Measurements from ENCODE around the gene MYG1. TPM values are rescaled to one million over a fixed set of nuclear protein-coding genes. Genes with fewer than 3 reads are reported as not detected.
"Not testable (repeated sequence)": the region's sequence is repeated elsewhere in the genome, so short reads cannot be mapped to it uniquely, and the experiment has no call there.

MYG1 gene
- total RNA-seq, 2 experiments from 2014 or later = 59.6 to 68.4 TPM

- Mint-ChIP-seq H3K36me3 (ENCODE audit: low read depth) (peaks cover 20% of the 10 kb centered on the region), H3K27me3 (ENCODE audit: low read depth) (no peaks in the 10 kb centered on the region), H3K27ac (peak overlapping the region; percentile 97), H3K9me3 (no peaks in the 10 kb centered on the region), H3K4me1 (ENCODE audit: low read depth) (peaks cover 34% of the 10 kb centered on the region), H3K4me3 (peak overlapping the region; percentile 91)
- no peak for DNase-seq
- CTCF ChIA-PET = interaction anchor here (0.5 to 12.9 kb wide), 46 partner anchors 9 to 266 kb away, joined by 3 to 196 read pairs (median 5); partner anchors contain the start of genes ESPL1, MYG1, PFDN5 and SP1
- intact Hi-C loops (cut with micrococcal nuclease) = loop anchor here (1.0 to 10.0 kb wide), 4 partner anchors 21 to 1664 kb away; partner anchors contain the start of genes ESPL1, MYG1 and TESPA1
Observed at GRCh38 chr12:53320352-53321195, 21.1 kb downstream of the MYG1 start.

GRCh38 chr12:53324113-53324778, 24.8 kb downstream of the MYG1 start:
- peaks cover 35% of the 10 kb centered on the region for H3K4me1 Mint-ChIP-seq (ENCODE audit: low read depth)
- H3K4me3 Mint-ChIP-seq = peak overlapping the region; percentile 93
- CTCF ChIA-PET = interaction anchor here (0.5 to 12.9 kb wide), 20 partner anchors 9 to 184 kb away, joined by 3 to 196 read pairs (median 4); partner anchors contain the start of genes MYG1, PRR13, SP1 and TARBP2
- peaks cover 4% of the 10 kb centered on the region for H3K36me3 Mint-ChIP-seq (ENCODE audit: low read depth)
- H3K27me3 Mint-ChIP-seq (ENCODE audit: low read depth) = no peaks in the 10 kb centered on the region
- DNase-seq = peak; percentile 72
- no peaks in the 10 kb centered on the region for H3K9me3 Mint-ChIP-seq
- peak overlapping the region; percentile 97 for H3K27ac Mint-ChIP-seq
- intact Hi-C loops (cut with micrococcal nuclease) = loop anchor here (1.0 to 10.0 kb wide), 12 partner anchors 21 to 1661 kb away; partner anchors contain the start of genes ATP5MC2, MYG1, PCBP2 and PFDN5

- peak overlapping the region; percentile 97 for H3K27ac Mint-ChIP-seq
- peak; percentile 93 for DNase-seq
- no peaks in the 10 kb centered on the region for H3K9me3 Mint-ChIP-seq
- intact Hi-C loops (cut with micrococcal nuclease) = loop anchor here (1.0 to 10.0 kb wide), 12 partner anchors 20 to 1660 kb away; partner anchors contain the start of genes ATP5MC2, MYG1, PCBP2 and PFDN5
- peaks cover 1% of the 10 kb centered on the region for H3K36me3 Mint-ChIP-seq (ENCODE audit: low read depth)
- H3K27me3 Mint-ChIP-seq (ENCODE audit: low read depth) = no peaks in the 10 kb centered on the region
- H3K4me1 Mint-ChIP-seq (ENCODE audit: low read depth) = peaks cover 33% of the 10 kb centered on the region
- peak overlapping the region; percentile 93 for H3K4me3 Mint-ChIP-seq
- CTCF ChIA-PET = interaction anchor here (0.6 to 12.9 kb wide), 12 partner anchors 21 to 183 kb away, joined by 3 to 196 read pairs (median 6); partner anchors contain the start of genes MYG1 and SP1
Observed at GRCh38 chr12:53324779-53325510, 25.4 kb downstream of the MYG1 start.

GRCh38 chr12:53325511-53326061, 26.1 kb downstream of the MYG1 start:
- H3K36me3 Mint-ChIP-seq (ENCODE audit: low read depth) = no peaks in the 10 kb centered on the region
- H3K27ac Mint-ChIP-seq = peak overlapping the region; percentile 55
- H3K4me1 Mint-ChIP-seq (ENCODE audit: low read depth) = peaks cover 26% of the 10 kb centered on the region
- peak overlapping the region; percentile 93 for H3K4me3 Mint-ChIP-seq
- CTCF ChIA-PET = interaction anchor here (0.7 to 12.9 kb wide), 6 partner anchors 20 to 113 kb away, joined by 3 to 196 read pairs (median 10); partner anchors contain the start of gene SP1
- peak; percentile 45 for DNase-seq
- no peaks in the 10 kb centered on the region for H3K9me3 Mint-ChIP-seq
- no peaks in the 10 kb centered on the region for H3K27me3 Mint-ChIP-seq (ENCODE audit: low read depth)
- intact Hi-C loops (cut with micrococcal nuclease) = loop anchor here (10.0 kb wide), 1 partner anchor 1659 kb away; the partner anchor contains the start of gene TESPA1

GRCh38 chr12:53326460-53327185, 27.1 kb downstream of the MYG1 start:
- intact Hi-C loops (cut with micrococcal nuclease) = loop anchor here (10.0 kb wide), 1 partner anchor 1658 kb away; the partner anchor contains the start of gene TESPA1
- CTCF ChIA-PET = interaction anchor here (0.6 to 12.9 kb wide), 15 partner anchors 10 to 186 kb away, joined by 3 to 196 read pairs (median 3); partner anchors contain the start of gene SP1
- H3K4me3 Mint-ChIP-seq = peak overlapping the region; percentile 70
- peaks cover 17% of the 10 kb centered on the region for H3K4me1 Mint-ChIP-seq (ENCODE audit: low read depth)
- no peaks in the 10 kb centered on the region for H3K9me3 Mint-ChIP-seq
- no peaks in the 10 kb centered on the region for H3K27me3 Mint-ChIP-seq (ENCODE audit: low read depth)
- H3K27ac Mint-ChIP-seq = no peak overlapping the region
- no peaks in the 10 kb centered on the region for H3K36me3 Mint-ChIP-seq (ENCODE audit: low read depth)
- no peak for DNase-seq

- Mint-ChIP-seq H3K27me3 (ENCODE audit: low read depth) (peaks cover 2% of the 10 kb centered on the region), H3K27ac (no peak overlapping the region), H3K9me3 (no peaks in the 10 kb centered on the region), H3K4me3 (no peak overlapping the region), H3K4me1 (ENCODE audit: low read depth) (peaks cover 15% of the 10 kb centered on the region), H3K36me3 (ENCODE audit: low read depth) (no peaks in the 10 kb centered on the region)
- CTCF ChIA-PET = interaction anchor here (0.8 to 12.9 kb wide), 11 partner anchors 10 to 185 kb away, joined by 3 to 196 read pairs (median 3); partner anchors contain the start of gene SP1
- peak; percentile 15 for DNase-seq
- intact Hi-C loops (cut with micrococcal nuclease) = loop anchor here (10.0 kb wide), 1 partner anchor 1657 kb away; the partner anchor contains the start of gene TESPA1
Observed at GRCh38 chr12:53327435-53328042, 28.0 kb downstream of the MYG1 start.

- CTCF ChIA-PET = interaction anchor here (1.1 to 12.9 kb wide), 5 partner anchors 9 to 181 kb away, joined by 3 to 196 read pairs (median 4); no protein-coding TSS in a partner anchor
- Mint-ChIP-seq H3K27ac (no peak overlapping the region), H3K4me1 (ENCODE audit: low read depth) (peaks cover 12% of the 10 kb centered on the region), H3K36me3 (ENCODE audit: low read depth) (no peaks in the 10 kb centered on the region), H3K4me3 (no peak overlapping the region), H3K27me3 (ENCODE audit: low read depth) (peaks cover 2% of the 10 kb centered on the region), H3K9me3 (no peaks in the 10 kb centered on the region)
- no peak for DNase-seq
- intact Hi-C loops (cut with micrococcal nuclease) = loop anchor here (10.0 kb wide), 1 partner anchor 1657 kb away; the partner anchor contains the start of gene TESPA1
Observed at GRCh38 chr12:53328043-53328435, 28.5 kb downstream of the MYG1 start.

GRCh38 chr12:53330671-53331070, 31.2 kb downstream of the MYG1 start:
- Mint-ChIP-seq H3K36me3 (ENCODE audit: low read depth) (no peaks in the 10 kb centered on the region), H3K27me3 (ENCODE audit: low read depth) (peaks cover 17% of the 10 kb centered on the region), H3K9me3 (no peaks in the 10 kb centered on the region), H3K4me1 (ENCODE audit: low read depth) (peaks cover 5% of the 10 kb centered on the region), H3K4me3 (no peak overlapping the region), H3K27ac (no peak overlapping the region)
- intact Hi-C loops (cut with micrococcal nuclease) = no loop called here
- CTCF ChIA-PET = interaction anchor here (0.6 to 12.9 kb wide), 5 partner anchors 9 to 146 kb away, joined by 3 to 196 read pairs (median 4); partner anchors contain the start of gene AAAS
- DNase-seq = no peak

GRCh38 chr12:53332339-53332738, 32.8 kb downstream of the MYG1 start:
- H3K4me1 Mint-ChIP-seq (ENCODE audit: low read depth); H3K27ac Mint-ChIP-seq; H3K36me3 Mint-ChIP-seq (ENCODE audit: low read depth); DNase-seq; H3K4me3 Mint-ChIP-seq; H3K9me3 Mint-ChIP-seq; intact Hi-C loops (cut with micrococcal nuclease): not testable (repeated sequence)
- peaks cover 25% of the 10 kb centered on the region for H3K27me3 Mint-ChIP-seq (ENCODE audit: low read depth)
- CTCF ChIA-PET = interaction anchor here (0.6 to 12.9 kb wide), 3 partner anchors 11 to 44 kb away, joined by 5 to 196 read pairs (median 5); partner anchors contain the start of gene AAAS

GRCh38 chr12:53332744-53333143, 33.2 kb downstream of the MYG1 start:
- Mint-ChIP-seq H3K4me3 (no peak overlapping the region), H3K4me1 (ENCODE audit: low read depth) (no peaks in the 10 kb centered on the region), H3K27me3 (ENCODE audit: low read depth) (peaks cover 29% of the 10 kb centered on the region), H3K9me3 (no peaks in the 10 kb centered on the region), H3K27ac (no peak overlapping the region), H3K36me3 (ENCODE audit: low read depth) (no peaks in the 10 kb centered on the region)
- intact Hi-C loops (cut with micrococcal nuclease) = no loop called here
- CTCF ChIA-PET = interaction anchor here (0.6 to 12.9 kb wide), 3 partner anchors 11 to 43 kb away, joined by 5 to 196 read pairs (median 5); partner anchors contain the start of gene AAAS
- no peak for DNase-seq

Data from activated naive CD4-positive, alpha-beta T cell treated with anti-CD3 and anti-CD28 coated beads for 36 hours (primary cell).